Stimulated activated CD8-positive, alpha-beta memory T cell treated with anti-CD3 and anti-CD28 coated beads, Interleukin-15, amount 100 ng/mL, for 4 hours (primary cell): Measurements from ENCODE around the gene HIBCH.
"Not testable (repeated sequence)": the region's sequence is repeated elsewhere in the genome, so short reads cannot be mapped to it uniquely, and the experiment has no call there.

Experiments used
- DNase-seq, 2 donors: peaks; one replicate each; pipeline ENCODE4 v3.0.0-alpha.2; 2020; ENCODE audit warnings: low read depth in 2 of 2

The HIBCH gene

DNA sequence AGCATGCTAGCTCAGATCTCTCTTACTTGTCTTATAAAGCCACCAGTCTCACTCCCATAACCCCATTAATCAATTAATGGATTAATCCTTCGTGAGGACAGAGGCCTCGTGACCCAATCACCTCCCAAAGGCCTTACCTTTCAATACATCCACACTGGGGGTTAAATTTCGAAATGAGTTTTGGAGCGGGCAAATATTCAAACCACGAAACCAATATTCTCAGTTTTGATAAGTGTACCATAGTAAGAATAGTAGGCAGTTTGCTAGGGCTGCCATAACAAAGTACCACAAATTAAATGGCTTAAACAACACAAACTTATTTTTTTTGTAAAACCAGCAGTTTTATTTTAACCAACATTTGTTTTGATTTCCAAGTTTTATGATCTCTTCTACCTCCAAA is 15.2 kb downstream of the HIBCH start:
- DNase-seq, result no peak

GRCh38 chr2:190303647-190304046 is 16.0 kb downstream of the HIBCH start:
- no peak for DNase-seq

DNA sequence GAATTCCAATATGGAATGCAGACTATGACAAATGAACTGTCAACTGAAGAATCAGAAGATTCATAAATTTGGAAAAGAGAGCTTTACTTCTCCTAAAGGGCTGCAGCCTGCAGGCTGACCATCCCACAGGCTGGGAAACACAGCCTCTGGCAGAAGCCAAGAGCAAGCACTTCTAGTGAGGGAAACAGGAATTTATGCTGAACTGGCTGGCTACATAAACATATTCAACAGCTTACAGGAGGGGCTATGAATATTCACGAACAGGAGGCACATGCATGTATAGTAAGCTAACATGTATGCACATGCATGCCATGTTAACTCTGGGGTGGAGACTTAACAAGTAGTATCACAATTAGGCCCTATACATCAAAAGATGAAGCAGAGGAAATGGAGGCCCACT is 17.6 kb downstream of the HIBCH start:
- DNase-seq, result no peak

DNA sequence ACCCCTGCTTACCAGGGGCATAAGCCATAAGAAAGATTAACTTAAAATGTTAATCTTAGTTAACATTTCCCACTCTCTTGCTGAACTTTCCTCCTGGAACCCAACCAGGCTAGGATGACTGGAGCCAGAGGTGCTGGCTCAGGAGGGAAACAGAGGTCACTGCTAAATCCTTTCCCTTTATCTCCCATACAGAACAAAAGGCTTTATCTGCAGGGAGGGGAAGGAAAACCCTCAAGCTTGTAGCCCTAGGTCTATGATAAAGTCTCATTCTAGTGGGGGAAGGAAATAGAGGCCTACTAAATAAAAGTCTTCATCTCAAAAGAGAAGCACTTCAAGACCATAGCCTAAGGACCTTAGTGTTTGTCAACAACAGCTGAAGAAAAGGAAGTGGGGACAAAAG is 18.6 kb downstream of the HIBCH start:
- DNase-seq, result no peak

DNA sequence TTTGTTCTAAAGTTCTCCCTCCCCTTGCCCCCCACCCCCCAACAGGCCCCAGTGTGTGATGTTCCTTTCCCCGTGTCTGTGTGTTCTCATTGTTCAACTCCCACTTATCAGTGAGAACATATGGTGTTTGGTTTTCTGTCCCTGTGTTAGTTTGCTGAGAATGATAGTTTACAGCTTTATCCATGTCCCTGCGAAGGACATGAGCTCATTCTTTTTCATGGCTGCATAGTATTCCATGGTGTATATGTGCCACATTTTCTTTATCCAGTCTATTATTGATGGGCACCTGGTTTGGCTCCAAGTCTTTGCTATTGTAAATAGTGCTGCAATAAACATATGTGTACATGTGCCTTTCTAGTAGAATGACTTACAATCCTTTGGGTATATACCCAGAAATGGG is 21.7 kb downstream of the HIBCH start:
- DNase-seq, result not testable (repeated sequence)

DNA sequence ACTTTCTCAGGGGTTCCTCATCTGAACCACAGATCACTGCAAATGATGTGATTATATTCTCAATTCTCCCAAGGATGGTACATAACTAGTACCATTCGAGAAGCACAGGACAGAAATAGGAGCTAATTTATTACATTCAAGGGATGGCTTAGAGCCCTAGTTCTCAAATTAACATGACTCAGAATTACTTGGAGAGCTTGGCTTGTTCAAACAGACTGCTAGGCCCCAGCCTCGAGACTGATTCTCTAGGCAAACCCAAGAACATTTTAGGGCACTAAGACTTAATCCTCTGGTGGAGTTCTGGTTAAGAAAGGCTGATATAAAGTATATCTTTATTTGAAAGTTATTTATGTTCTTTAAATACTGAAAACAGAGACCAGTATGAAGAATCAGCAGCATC is 35.8 kb downstream of the HIBCH start:
- DNase-seq, result no peak

DNA sequence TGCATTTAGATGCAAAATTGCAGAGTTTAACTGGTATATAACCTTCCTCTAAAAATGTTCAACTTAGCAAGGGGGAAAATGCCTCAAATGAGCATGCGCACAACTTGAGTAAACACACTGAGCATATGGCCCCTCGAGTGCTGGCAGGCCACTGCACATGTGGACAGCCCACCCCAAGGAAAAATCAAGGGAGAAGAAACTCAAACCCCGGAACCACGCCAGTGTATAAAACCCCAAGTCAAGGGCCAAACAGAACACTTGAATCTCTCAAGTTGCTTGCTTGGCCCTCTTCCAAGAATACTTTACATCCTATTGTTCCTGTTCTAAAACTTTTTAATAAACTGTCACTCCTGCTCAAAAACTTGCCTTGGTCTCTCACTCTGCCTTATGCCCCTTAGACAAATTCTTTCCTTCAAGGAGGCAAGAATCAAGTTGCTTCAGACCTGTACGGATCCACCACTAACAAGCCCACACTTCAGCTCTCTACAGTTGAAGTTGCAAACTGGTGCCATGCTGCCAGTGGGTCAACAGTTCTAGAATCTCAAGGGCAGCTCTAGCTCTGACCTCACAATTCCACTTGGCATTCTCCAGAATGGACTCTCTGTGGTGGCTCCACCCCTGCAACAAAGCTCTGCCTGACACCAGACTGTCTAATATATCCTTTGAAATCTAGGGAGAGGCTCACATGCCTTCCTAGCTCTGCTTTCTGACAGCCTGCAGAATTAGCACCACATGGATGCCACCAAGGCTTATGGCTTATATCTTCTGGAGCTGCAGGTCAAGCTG is 38.9 kb downstream of the HIBCH start:
- DNase-seq, result no peak

GRCh38 chr2:190279256-190280134 is 40.1 kb downstream of the HIBCH start:
- DNase-seq, result not testable (repeated sequence)

GRCh38 chr2:190277234-190278112 is 42.2 kb downstream of the HIBCH start:
- DNase-seq, result no peak

GRCh38 chr2:190272457-190272842 is 47.2 kb downstream of the HIBCH start:
- no peak for DNase-seq

- no peak for DNase-seq
Measured at GRCh38 chr2:190271783-190272456, 47.7 kb downstream of the HIBCH start.

GRCh38 chr2:190270298-190270697 is 49.3 kb downstream of the HIBCH start:
- DNase-seq, result no peak

DNA sequence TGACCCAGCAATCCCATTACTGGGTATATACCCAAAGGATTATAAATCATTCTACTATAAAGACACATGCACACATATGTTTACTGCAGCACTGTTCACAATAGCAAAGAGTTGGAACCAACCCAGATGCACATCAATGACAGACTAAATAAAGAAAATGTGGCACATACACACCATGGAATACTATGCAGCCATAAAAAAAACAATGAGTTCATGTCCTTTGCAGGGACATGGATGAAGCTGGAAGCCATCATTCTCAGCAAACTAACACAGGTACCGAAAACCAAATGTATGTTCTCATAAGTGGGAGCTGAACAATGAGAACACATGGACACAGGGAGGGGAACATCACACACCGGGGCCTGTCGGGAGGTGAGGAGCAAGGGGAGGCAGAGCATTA is 49.9 kb downstream of the HIBCH start:
- not testable (repeated sequence) for DNase-seq

GRCh38 chr2:190267302-190267701 is 52.3 kb downstream of the HIBCH start:
- DNase-seq, result no peak

GRCh38 chr2:190266314-190266713 is 53.3 kb downstream of the HIBCH start:
- DNase-seq, result no peak

GRCh38 chr2:190261851-190262250 is 57.8 kb downstream of the HIBCH start:
- DNase-seq, result no peak

GRCh38 chr2:190256087-190256486 is 63.5 kb downstream of the HIBCH start:
- no peak for DNase-seq

- no peak for DNase-seq
Measured at GRCh38 chr2:190255676-190256075, 64.0 kb downstream of the HIBCH start.

DNA sequence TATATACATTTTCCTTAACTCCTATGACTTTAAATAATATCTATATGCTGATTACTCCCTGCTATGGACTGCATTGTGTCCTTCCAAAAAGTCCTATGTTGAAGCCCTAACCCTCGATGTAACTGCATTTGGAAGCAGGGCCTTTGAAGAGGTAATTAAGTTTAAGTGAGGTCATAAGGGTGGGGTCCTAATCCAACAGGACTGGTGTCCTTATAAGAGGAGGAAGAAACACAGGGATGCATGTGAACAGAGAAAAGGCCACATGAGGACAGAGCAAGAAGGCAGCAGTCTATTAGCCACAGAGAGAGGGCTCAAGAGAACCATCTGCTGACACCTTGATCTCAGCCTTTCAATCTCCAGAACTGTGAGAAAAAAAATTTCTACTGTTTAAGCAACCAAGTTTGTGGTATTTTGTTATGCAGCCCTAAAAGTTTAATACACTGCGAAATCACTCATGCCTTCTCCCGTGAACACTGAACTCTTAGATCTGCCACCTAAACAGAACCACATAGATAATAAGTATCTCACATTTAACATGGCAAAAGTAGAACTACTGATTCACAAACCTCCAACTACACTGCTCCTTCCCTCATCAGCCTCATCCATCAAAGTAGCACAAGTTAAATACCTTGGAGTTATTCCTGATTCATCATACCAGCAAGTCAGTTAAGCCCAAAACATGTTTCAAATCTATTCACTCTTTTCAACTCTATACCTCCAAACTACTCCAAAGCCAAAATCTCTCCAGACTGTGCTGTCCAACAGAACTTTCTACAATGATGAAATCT is 65.4 kb downstream of the HIBCH start:
- no peak for DNase-seq

DNA sequence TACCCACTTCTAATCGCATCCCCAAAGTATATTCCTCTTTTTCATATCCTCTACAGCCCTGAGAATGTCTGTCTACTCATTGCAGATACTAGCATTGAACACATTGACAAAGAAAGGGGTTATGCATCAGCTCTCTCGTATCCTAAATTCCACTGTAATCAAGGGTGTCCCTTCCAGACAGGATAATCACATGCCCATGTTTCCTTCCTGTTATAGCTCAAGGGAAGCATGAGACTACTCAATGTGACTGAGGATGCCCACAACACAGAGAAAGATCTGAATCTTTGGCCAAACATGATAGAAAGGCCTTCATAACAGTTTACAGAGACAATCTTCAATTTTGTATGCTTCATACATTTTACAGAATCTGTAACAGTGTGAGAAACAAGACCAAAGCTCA is 69.2 kb downstream of the HIBCH start:
- no peak for DNase-seq
